G401 (cell line): ENCODE measurements around the gene SMIM38. TPM values are rescaled to one million over a fixed set of nuclear protein-coding genes. Genes with fewer than 3 reads are reported as not detected.

Experiments used
- DNase-seq: peaks from one replicate; pipeline ENCODE4 v3.0.0-alpha.2; 2015; ENCODE audit warnings: low spot score
- in situ Hi-C: cut with HindIII; loops from 2 replicates; pipeline ENCODE4 v1.10.0; 2016; ENCODE audit warnings: low sequenced_read_pairs, mixed read lengths
- total RNA-seq: library from RNA; depleted of rRNA; stranded (reverse); fragments of >200 nt; shearing (Covaris generic); gene quantifications from 2 replicates; pipeline ENCODE4 v1.2.3, GENCODE V29; 2014

The SMIM38 gene
- total RNA-seq, 1 experiment from 2014 or later: not detected

- in situ Hi-C loops: no loop called here
- DNase-seq: no peak
Measured at GRCh38 chr11:69167916-69168691, 12.4 kb downstream of the SMIM38 start.

- in situ Hi-C loops: no loop called here
- DNase-seq: no peak
Measured at GRCh38 chr11:69169479-69169878, 13.7 kb downstream of the SMIM38 start.

- in situ Hi-C loops: no loop called here
- DNase-seq: no peak
Measured at GRCh38 chr11:69170704-69171103, 15.0 kb downstream of the SMIM38 start.

GRCh38 chr11:69171476-69172240 is 15.9 kb downstream of the SMIM38 start:
- DNase-seq: no peak
- in situ Hi-C loops: no loop called here

- DNase-seq: no peak
- in situ Hi-C loops: no loop called here
Measured at GRCh38 chr11:69172674-69173073, 16.9 kb downstream of the SMIM38 start.

- in situ Hi-C loops: no loop called here
- no peak for DNase-seq
Measured at GRCh38 chr11:69173331-69173730, 17.6 kb downstream of the SMIM38 start.

GRCh38 chr11:69173925-69174581 is 18.3 kb downstream of the SMIM38 start:
- no peak for DNase-seq
- in situ Hi-C loops: no loop called here

GRCh38 chr11:69174841-69175240 is 19.1 kb downstream of the SMIM38 start:
- in situ Hi-C loops: no loop called here
- DNase-seq: no peak

- no peak for DNase-seq
- in situ Hi-C loops: no loop called here
Measured at GRCh38 chr11:69178819-69179482, 23.2 kb downstream of the SMIM38 start.

- DNase-seq: no peak
- in situ Hi-C loops: no loop called here
Measured at GRCh38 chr11:69180226-69180625, 24.5 kb downstream of the SMIM38 start.

- in situ Hi-C loops: no loop called here
- DNase-seq: no peak
Measured at GRCh38 chr11:69180726-69181125, 25.0 kb downstream of the SMIM38 start.

- in situ Hi-C loops: no loop called here
- DNase-seq: no peak
Measured at GRCh38 chr11:69183613-69184012, 27.9 kb downstream of the SMIM38 start.

- DNase-seq: no peak
Measured at GRCh38 chr11:69186316-69187260, 30.9 kb downstream of the SMIM38 start.

GRCh38 chr11:69187540-69188065 is 31.9 kb downstream of the SMIM38 start:
- no peak for DNase-seq
- in situ Hi-C loops: no loop called here

More at GRCh38 chr11:69186316-69187260, 30.9 kb downstream of the SMIM38 start:
- in situ Hi-C loops: no loop called here

- in situ Hi-C loops: no loop called here
- no peak for DNase-seq
Measured at GRCh38 chr11:69189059-69189458, 33.3 kb downstream of the SMIM38 start.

- DNase-seq: no peak
- in situ Hi-C loops: no loop called here
Measured at GRCh38 chr11:69190796-69191536, 35.2 kb downstream of the SMIM38 start.

- DNase-seq: no peak
- in situ Hi-C loops: no loop called here
Measured at GRCh38 chr11:69192301-69192721, 36.6 kb downstream of the SMIM38 start.

- DNase-seq: no peak
- in situ Hi-C loops: no loop called here
Measured at GRCh38 chr11:69193151-69193550, 37.4 kb downstream of the SMIM38 start.
